H1 (cell line): ENCODE data around the gene VSTM2L. TPM values are rescaled to one million over a fixed set of nuclear protein-coding genes. Genes with fewer than 3 reads are reported as not detected.

Experiments used
- CHD1 ChIP-seq: IDR thresholded peaks from 2 replicates; pipeline ENCODE4 v1.6.1; 2012; ENCODE audit warnings: low read depth, low read length, improper control_type of control experiment
- POLR2A ChIP-seq, 2 experiments: IDR thresholded peaks; 1 replicate in 1 of 2; 2 replicates in 1 of 2; pipeline ENCODE4 v1.6.1; 2011; ENCODE audit warnings: low read depth in 2 of 2, low read length in 2 of 2, mild to moderate bottlenecking in 2 of 2; ENCODE audit errors: control extremely low read depth in 1 of 2
- SAP30 ChIP-seq: fragments of 300-600 bp; sonication (generic); IDR thresholded peaks from 2 replicates; pipeline ENCODE4 v1.7.1; 2012; ENCODE audit warnings: low read length, moderate library complexity, mild to moderate bottlenecking, inconsistent platforms; ENCODE audit not compliant: insufficient read depth, insufficient replicate concordance
- SP4 ChIP-seq: IDR thresholded peaks from 2 replicates; pipeline ENCODE4 v1.6.1; 2012; ENCODE audit warnings: low read length, inconsistent platforms
- USF2 ChIP-seq: IDR thresholded peaks from 2 replicates; pipeline ENCODE4 v1.6.1; 2011; ENCODE audit warnings: low read length, improper control_type of control experiment
- polyA plus RNA-seq, 7 experiments: library from polyadenylated mRNA; depleted of rRNA in 3 of 7; stranded (reverse) in 5 of 7; unstranded in 2 of 7; fragments of >200 nt in 5 of 7; fragments of 200-250 nt in 2 of 7; gene quantifications; 1 replicate in 5 of 7; 2 replicates in 1 of 7; 4 replicates in 1 of 7; pipeline versions ENCODE4 v1.2.1 to v1.2.3, GENCODE V29; 2011 to 2013; ENCODE audit warnings: missing spikeins in 2 of 7, mixed read lengths in 2 of 7
- total RNA-seq: library from RNA; stranded (reverse); fragmentation: NEBNext Ultra II Directional; extraction: Animal tissue kit (Norgen Biotek cat#: 25700); gene quantifications from 2 replicates; pipeline ENCODE4 v1.2.1, GENCODE V29; 2021
- TF ChIP-seq, protein P1 (sequence below): fragments of 300-600 bp; sonication (generic); IDR thresholded peaks from 2 replicates; pipeline ENCODE4 v1.7.1; 2012; ENCODE audit warnings: low read length, moderate library complexity, mild to moderate bottlenecking, inconsistent platforms; ENCODE audit not compliant: insufficient replicate concordance

Gene VSTM2L
- total and polyA plus RNA-seq, 2 of the 8 experiments (the other 6 are each of a cell fraction or from before 2014, with no cell fraction given) = 1.3 to 3.2 TPM

DNA sequence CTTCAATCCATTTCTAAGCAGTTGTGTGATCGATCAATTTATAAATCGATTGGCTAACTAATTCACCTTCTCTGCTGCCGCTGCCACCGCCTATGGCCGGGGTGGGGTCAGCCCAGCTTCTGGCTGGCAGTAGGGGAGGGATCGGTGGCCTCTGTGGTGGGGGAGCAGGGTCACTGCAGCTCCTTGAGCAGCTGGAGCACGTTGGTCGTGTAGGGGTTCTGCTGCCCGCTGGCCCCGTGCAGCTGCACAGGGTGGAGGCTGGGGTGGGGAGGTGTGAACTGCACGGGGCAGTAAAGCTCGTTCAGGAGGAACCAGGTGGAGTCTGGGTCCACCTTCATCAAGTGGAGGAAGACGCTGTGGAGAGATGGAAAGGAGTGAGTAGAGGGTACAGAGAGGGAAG lies 80.4 kb downstream of the VSTM2L start (continued):
- TF ChIP-seq SAP30 (no peak), SP4 (no peak), POLR2A (IDR thresholded peaks at IDR 0.05; ENCODE audit: control extremely low read depth in 1 of 2, low read depth in 2 of 2, low read length in 2 of 2) (no peak), CHD1 (no peak), USF2 (no peak)
- TF ChIP-seq, protein P1, sequence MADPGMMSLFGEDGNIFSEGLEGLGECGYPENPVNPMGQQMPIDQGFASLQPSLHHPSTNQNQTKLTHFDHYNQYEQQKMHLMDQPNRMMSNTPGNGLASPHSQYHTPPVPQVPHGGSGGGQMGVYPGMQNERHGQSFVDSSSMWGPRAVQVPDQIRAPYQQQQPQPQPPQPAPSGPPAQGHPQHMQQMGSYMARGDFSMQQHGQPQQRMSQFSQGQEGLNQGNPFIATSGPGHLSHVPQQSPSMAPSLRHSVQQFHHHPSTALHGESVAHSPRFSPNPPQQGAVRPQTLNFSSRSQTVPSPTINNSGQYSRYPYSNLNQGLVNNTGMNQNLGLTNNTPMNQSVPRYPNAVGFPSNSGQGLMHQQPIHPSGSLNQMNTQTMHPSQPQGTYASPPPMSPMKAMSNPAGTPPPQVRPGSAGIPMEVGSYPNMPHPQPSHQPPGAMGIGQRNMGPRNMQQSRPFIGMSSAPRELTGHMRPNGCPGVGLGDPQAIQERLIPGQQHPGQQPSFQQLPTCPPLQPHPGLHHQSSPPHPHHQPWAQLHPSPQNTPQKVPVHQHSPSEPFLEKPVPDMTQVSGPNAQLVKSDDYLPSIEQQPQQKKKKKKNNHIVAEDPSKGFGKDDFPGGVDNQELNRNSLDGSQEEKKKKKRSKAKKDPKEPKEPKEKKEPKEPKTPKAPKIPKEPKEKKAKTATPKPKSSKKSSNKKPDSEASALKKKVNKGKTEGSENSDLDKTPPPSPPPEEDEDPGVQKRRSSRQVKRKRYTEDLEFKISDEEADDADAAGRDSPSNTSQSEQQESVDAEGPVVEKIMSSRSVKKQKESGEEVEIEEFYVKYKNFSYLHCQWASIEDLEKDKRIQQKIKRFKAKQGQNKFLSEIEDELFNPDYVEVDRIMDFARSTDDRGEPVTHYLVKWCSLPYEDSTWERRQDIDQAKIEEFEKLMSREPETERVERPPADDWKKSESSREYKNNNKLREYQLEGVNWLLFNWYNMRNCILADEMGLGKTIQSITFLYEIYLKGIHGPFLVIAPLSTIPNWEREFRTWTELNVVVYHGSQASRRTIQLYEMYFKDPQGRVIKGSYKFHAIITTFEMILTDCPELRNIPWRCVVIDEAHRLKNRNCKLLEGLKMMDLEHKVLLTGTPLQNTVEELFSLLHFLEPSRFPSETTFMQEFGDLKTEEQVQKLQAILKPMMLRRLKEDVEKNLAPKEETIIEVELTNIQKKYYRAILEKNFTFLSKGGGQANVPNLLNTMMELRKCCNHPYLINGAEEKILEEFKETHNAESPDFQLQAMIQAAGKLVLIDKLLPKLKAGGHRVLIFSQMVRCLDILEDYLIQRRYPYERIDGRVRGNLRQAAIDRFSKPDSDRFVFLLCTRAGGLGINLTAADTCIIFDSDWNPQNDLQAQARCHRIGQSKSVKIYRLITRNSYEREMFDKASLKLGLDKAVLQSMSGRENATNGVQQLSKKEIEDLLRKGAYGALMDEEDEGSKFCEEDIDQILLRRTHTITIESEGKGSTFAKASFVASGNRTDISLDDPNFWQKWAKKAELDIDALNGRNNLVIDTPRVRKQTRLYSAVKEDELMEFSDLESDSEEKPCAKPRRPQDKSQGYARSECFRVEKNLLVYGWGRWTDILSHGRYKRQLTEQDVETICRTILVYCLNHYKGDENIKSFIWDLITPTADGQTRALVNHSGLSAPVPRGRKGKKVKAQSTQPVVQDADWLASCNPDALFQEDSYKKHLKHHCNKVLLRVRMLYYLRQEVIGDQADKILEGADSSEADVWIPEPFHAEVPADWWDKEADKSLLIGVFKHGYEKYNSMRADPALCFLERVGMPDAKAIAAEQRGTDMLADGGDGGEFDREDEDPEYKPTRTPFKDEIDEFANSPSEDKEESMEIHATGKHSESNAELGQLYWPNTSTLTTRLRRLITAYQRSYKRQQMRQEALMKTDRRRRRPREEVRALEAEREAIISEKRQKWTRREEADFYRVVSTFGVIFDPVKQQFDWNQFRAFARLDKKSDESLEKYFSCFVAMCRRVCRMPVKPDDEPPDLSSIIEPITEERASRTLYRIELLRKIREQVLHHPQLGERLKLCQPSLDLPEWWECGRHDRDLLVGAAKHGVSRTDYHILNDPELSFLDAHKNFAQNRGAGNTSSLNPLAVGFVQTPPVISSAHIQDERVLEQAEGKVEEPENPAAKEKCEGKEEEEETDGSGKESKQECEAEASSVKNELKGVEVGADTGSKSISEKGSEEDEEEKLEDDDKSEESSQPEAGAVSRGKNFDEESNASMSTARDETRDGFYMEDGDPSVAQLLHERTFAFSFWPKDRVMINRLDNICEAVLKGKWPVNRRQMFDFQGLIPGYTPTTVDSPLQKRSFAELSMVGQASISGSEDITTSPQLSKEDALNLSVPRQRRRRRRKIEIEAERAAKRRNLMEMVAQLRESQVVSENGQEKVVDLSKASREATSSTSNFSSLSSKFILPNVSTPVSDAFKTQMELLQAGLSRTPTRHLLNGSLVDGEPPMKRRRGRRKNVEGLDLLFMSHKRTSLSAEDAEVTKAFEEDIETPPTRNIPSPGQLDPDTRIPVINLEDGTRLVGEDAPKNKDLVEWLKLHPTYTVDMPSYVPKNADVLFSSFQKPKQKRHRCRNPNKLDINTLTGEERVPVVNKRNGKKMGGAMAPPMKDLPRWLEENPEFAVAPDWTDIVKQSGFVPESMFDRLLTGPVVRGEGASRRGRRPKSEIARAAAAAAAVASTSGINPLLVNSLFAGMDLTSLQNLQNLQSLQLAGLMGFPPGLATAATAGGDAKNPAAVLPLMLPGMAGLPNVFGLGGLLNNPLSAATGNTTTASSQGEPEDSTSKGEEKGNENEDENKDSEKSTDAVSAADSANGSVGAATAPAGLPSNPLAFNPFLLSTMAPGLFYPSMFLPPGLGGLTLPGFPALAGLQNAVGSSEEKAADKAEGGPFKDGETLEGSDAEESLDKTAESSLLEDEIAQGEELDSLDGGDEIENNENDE = no peak
